Activated CD4-positive, alpha-beta memory T cell treated with anti-CD3 and anti-CD28 coated beads for 36 hours (primary cell): ENCODE results near the gene CMTM1. TPM values are rescaled to one million over a fixed set of nuclear protein-coding genes. Genes with fewer than 3 reads are reported as not detected.

Source experiments
- CTCF ChIA-PET: fragments of 350-600 bp; sonication (Branson Sonifier 250); formaldehyde crosslinking; loops from one replicate; lab custom pipeline; 2021; ENCODE audit warnings: antibody characterized with exemption, inconsistent platforms; lab: Charles Lee
- POLR2A ChIA-PET: fragments of 350-600 bp; sonication (Branson Sonifier 250); formaldehyde crosslinking; loops from one replicate; lab custom pipeline; 2021; ENCODE audit warnings: antibody characterized with exemption; lab: Charles Lee
- DNase-seq: peaks from one replicate; pipeline ENCODE4 v3.0.0-alpha.2; 2020
- H3K27ac Mint-ChIP-seq: one replicate; pipeline ENCODE4 v1.8.0; 2021; ENCODE audit warnings: mixed read lengths
- H3K27me3 Mint-ChIP-seq: one replicate; pipeline ENCODE4 v1.8.0; 2021; ENCODE audit warnings: mixed read lengths
- H3K36me3 Mint-ChIP-seq: one replicate; pipeline ENCODE4 v1.8.0; 2021; ENCODE audit warnings: mixed read lengths
- H3K4me1 Mint-ChIP-seq: one replicate; pipeline ENCODE4 v1.8.0; 2021; ENCODE audit warnings: low read depth, mixed read lengths
- H3K4me3 Mint-ChIP-seq: one replicate; pipeline ENCODE4 v1.8.0; 2021; ENCODE audit warnings: mild to moderate bottlenecking, mixed read lengths
- H3K9me3 Mint-ChIP-seq: one replicate; pipeline ENCODE4 v1.8.0; 2021; ENCODE audit warnings: mixed read lengths
- intact Hi-C: fragments of 100-400 bp; cut with micrococcal nuclease; formaldehyde crosslinking; loops from one replicate; pipeline ENCODE4 v1.15.1; 2023
- total RNA-seq, 2 experiments: library from RNA; stranded (reverse); gene quantifications; one replicate each; pipeline ENCODE4 v1.2.3, GENCODE V29; 2021

The CMTM1 gene
- total RNA-seq, 2 experiments from 2014 or later = 10.1 to 11.5 TPM

DNA sequence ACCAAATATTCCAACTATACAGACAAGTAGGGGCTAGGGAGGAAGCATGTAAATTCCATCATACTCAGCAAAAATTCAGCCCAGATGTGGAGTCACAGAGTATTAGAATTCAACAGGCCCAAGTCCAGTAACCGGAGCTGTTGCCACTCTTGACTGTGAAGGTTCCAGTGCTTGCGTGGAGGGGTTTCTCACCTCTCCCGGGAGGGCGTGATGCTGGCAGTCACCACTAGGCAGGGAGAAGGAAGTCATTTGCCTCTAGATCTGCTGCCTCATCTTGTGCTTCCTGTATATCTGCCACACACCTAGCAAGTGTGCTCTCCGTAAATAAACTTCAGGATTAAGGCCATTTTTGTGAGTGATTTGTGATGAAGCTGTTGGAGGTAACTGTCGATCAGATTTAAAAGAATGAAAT lies 14.9 kb upstream of the CMTM1 start:
- ChIA-PET POLR2A (interaction anchor here (0.6 to 3.3 kb wide), 9 partner anchors 12 to 193 kb away, joined by 3 to 26 read pairs (median 5); partner anchors contain the start of gene CMTM3), CTCF (interaction anchor here (0.8 to 4.3 kb wide), 12 partner anchors 9 to 145 kb away, joined by 3 to 44 read pairs (median 6); no protein-coding TSS in a partner anchor)
- peak; percentile 77 for DNase-seq
- Mint-ChIP-seq H3K4me1 (peaks cover 61% of the 10 kb centered on the region), H3K4me3 (peak overlapping the region; percentile 95), H3K27me3 (peaks cover 2% of the 10 kb centered on the region), H3K27ac (peak overlapping the region; percentile 96), H3K36me3 (peaks cover 31% of the 10 kb centered on the region), H3K9me3 (no peaks in the 10 kb centered on the region)
- intact Hi-C loops = no loop called here

DNA sequence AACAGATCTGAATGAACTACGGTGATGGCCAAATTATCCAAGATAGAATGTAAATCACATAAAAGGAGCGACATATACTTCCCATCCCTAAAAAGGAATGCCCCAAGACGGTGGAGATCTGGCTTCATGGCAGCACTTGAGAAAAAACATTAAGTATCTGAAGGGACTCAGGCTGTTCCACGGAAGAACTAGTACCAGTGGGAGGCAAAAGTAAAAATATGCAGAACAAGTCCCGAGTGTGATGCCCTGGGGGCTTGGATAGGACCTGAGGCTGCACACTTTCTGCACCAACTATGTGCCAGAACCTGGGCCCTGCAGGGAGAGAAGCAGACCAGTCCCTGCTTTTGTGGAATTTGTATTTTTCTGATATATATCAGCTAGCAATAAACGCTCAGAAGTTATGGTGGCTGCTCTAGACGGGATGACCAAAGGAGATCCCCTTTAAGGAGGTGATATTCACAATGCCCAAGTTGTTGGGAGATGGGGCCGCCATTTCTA lies 14.4 kb upstream of the CMTM1 start:
- ChIA-PET CTCF (interaction anchor here (1.0 to 4.3 kb wide), 14 partner anchors 12 to 145 kb away, joined by 3 to 44 read pairs (median 6); no protein-coding TSS in a partner anchor), POLR2A (interaction anchor here (0.9 to 3.3 kb wide), 12 partner anchors 10 to 52 kb away, joined by 3 to 26 read pairs (median 4); partner anchors contain the start of gene CMTM3)
- H3K36me3 Mint-ChIP-seq = peaks cover 31% of the 10 kb centered on the region
- DNase-seq = peak; percentile 26
- intact Hi-C loops = loop anchor here (1.0 kb wide), 2 partner anchors 30 to 52 kb away; partner anchors contain the start of gene CMTM3
- H3K9me3 Mint-ChIP-seq = no peaks in the 10 kb centered on the region
- H3K27ac Mint-ChIP-seq = peak overlapping the region; percentile 96
- peaks cover 2% of the 10 kb centered on the region for H3K27me3 Mint-ChIP-seq
- H3K4me3 Mint-ChIP-seq = peak overlapping the region; percentile 95
- peaks cover 62% of the 10 kb centered on the region for H3K4me1 Mint-ChIP-seq

DNA sequence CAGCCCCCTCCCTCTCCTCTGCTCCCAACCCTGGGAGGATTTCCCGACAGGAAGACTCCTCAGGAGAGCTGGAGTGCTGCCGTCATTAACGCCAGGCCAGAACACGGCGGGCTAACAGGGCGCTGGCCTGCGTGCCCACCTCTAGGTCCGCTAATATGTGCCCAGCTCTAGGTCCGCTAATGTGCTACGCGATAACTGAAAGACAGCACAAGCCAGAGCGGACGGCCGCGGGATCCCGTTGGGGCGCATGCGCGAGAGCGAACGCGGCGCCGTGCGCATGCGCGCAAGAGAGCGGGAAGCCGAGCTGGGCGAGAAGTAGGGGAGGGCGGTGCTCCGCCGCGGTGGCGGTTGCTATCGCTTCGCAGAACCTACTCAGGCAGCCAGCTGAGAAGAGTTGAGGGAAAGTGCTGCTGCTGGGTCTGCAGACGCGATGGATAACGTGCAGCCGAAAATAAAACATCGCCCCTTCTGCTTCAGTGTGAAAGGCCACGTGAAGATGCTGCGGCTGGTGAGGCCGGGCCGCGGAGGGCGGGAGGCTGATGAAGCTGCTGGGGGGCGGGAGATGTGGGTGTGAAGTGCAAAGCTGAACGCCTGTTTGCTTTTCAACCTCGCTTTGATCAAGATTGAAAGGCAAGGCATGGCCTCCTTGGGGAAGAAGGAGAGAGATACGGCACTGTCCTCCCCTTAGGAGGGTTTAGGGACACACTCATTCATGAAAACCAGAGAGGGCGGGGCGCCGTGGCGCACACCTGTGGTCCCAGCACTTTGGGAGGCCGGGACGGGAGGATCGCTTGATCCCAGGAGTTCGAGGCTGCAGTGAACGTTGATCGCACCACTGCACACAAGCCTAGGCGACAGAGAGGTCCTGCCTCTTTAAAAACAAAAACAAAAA lies 13.7 kb upstream of the CMTM1 start, which contains the start of gene CKLF:
Gene CKLF (plus strand): TSS at position 291 of the 892 bp plus-strand sequence. CDS start 140 bp downstream, at position 431.
- H3K27me3 Mint-ChIP-seq = peaks cover 2% of the 10 kb centered on the region
- H3K36me3 Mint-ChIP-seq = peaks cover 33% of the 10 kb centered on the region
- H3K9me3 Mint-ChIP-seq = no peaks in the 10 kb centered on the region
- peak within 1 kb of the TSS; percentile 95 for H3K4me3 Mint-ChIP-seq
- POLR2A ChIA-PET = interaction anchor here (0.7 to 3.3 kb wide), 13 partner anchors 9 to 51 kb away, joined by 3 to 26 read pairs (median 5); partner anchors contain the start of gene CMTM3
- CTCF ChIA-PET = interaction anchor here (0.7 to 4.3 kb wide), 15 partner anchors 11 to 278 kb away, joined by 3 to 44 read pairs (median 6); partner anchors contain the start of gene NAE1
- peak; percentile 95 for DNase-seq
- H3K27ac Mint-ChIP-seq = peak within 1 kb of the TSS; percentile 96
- peaks cover 65% of the 10 kb centered on the region for H3K4me1 Mint-ChIP-seq
- intact Hi-C loops = loop anchor here (1.0 kb wide), 4 partner anchors 12 to 74 kb away; partner anchors contain the start of gene CMTM3

DNA sequence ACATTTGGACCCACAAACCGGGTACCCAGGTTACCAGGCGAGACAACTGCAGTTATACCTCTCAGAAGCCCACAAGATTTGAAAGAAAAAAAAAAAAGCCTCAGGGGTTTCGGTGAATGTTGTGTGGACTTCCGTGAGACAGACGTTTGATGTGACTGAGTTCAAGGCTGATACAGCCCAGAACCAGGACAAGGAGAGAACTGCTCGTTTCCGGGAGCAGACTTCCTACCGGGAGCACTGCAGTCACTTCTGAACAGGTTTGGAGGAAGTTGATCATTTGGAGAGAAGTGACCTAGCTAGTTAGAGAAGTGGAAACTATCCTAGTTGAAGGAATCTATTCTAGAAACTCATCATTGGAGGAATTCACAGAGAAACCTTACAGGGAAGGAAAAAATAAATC lies 13.0 kb upstream of the CMTM1 start:
- intact Hi-C loops = loop anchor here (1.0 kb wide), 2 partner anchors 11 to 75 kb away; no protein-coding TSS in a partner anchor
- peak overlapping the region; percentile 95 for H3K4me3 Mint-ChIP-seq
- no peaks in the 10 kb centered on the region for H3K9me3 Mint-ChIP-seq
- H3K4me1 Mint-ChIP-seq = peaks cover 67% of the 10 kb centered on the region
- POLR2A ChIA-PET = interaction anchor here (0.8 to 3.3 kb wide), 8 partner anchors 9 to 51 kb away, joined by 3 to 26 read pairs (median 7); partner anchors contain the start of gene CMTM3
- DNase-seq = peak; percentile 29
- peaks cover 2% of the 10 kb centered on the region for H3K27me3 Mint-ChIP-seq
- CTCF ChIA-PET = interaction anchor here (0.9 to 4.3 kb wide), 6 partner anchors 10 to 277 kb away, joined by 4 to 44 read pairs (median 10); partner anchors contain the start of gene NAE1
- peak overlapping the region; percentile 96 for H3K27ac Mint-ChIP-seq
- H3K36me3 Mint-ChIP-seq = peaks cover 37% of the 10 kb centered on the region

DNA sequence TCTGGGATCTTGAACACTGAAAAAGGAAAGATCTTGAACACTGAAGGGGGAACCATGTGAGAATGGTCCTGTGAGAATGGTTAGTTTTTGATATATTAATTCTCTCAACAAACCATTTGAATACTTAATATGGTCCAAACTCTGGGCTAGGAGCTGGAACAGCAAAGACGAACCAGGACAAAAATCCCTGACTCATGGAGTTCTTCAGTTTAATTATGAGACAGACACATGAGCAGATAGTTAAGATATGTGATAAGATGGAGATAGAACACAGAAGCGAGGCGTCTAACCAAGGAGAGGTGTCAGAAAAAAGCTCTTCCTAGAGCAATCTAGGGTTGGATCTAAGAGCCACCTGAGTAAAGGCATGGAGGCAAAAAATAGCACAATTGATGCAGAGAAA lies 12.2 kb upstream of the CMTM1 start:
- H3K4me3 Mint-ChIP-seq = peak overlapping the region; percentile 95
- DNase-seq = no peak
- intact Hi-C loops = no loop called here
- peaks cover 2% of the 10 kb centered on the region for H3K27me3 Mint-ChIP-seq
- peaks cover 42% of the 10 kb centered on the region for H3K36me3 Mint-ChIP-seq
- peaks cover 67% of the 10 kb centered on the region for H3K4me1 Mint-ChIP-seq
- H3K27ac Mint-ChIP-seq = peak overlapping the region; percentile 96
- no peaks in the 10 kb centered on the region for H3K9me3 Mint-ChIP-seq
- ChIA-PET CTCF (interaction anchor here (1.0 to 4.3 kb wide), 5 partner anchors 9 to 147 kb away, joined by 3 to 44 read pairs (median 6); no protein-coding TSS in a partner anchor), POLR2A (interaction anchor here (1.0 to 3.3 kb wide), 3 partner anchors 8 to 10 kb away, joined by 3 to 20 read pairs (median 7); no protein-coding TSS in a partner anchor)

DNA sequence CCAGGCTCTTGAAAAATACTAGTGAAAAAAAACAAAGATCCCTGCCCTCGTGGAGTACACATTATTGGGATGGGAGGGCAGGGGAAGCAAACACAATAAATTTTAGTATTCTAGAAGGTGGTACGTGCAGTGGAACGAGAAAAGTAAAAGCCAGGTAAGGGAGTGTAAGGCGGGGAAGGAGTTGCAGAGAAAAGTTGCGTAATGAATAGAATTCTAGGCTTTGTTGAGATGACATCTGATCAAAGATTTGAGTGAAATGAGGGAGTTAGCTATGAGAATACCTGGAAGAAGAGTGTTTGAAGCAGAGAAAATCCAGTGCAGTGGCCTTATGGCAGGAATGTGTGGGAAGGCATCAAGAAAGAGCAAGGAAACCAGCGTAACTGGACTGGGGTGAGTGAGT lies 11.7 kb upstream of the CMTM1 start:
- peak overlapping the region; percentile 95 for H3K4me3 Mint-ChIP-seq
- POLR2A ChIA-PET = interaction anchor here (1.0 to 2.5 kb wide), 2 partner anchors 7 to 9 kb away, joined by 3 to 7 read pairs; no protein-coding TSS in a partner anchor
- H3K4me1 Mint-ChIP-seq = peaks cover 68% of the 10 kb centered on the region
- DNase-seq = no peak
- peaks cover 42% of the 10 kb centered on the region for H3K36me3 Mint-ChIP-seq
- no peaks in the 10 kb centered on the region for H3K9me3 Mint-ChIP-seq
- H3K27me3 Mint-ChIP-seq = peaks cover 2% of the 10 kb centered on the region
- intact Hi-C loops = no loop called here
- CTCF ChIA-PET = interaction anchor here (1.0 to 4.3 kb wide), 4 partner anchors 9 to 147 kb away, joined by 3 to 44 read pairs (median 10); no protein-coding TSS in a partner anchor
- H3K27ac Mint-ChIP-seq = peak overlapping the region; percentile 96

DNA sequence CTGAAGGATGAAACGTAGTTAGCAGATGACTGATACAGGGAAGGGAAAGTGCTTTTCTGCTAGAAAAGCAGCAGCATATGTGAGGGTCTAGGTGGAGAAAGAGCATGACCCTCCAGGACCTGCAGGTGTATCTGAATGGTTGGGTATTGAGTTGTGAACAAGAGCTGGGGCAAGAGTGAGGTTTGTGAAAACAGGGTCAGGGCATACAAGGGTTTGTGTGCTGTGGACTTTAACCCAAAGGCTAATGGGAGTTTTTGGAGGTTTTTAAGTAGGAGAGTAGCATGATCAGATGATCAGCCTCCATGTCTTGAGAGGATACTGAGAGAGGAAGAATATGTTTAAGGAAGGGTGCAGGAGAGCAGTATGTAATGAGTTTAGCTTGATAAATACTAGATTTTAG lies 6.1 kb upstream of the CMTM1 start:
- Mint-ChIP-seq H3K9me3 (no peaks in the 10 kb centered on the region), H3K27me3 (no peaks in the 10 kb centered on the region), H3K36me3 (peaks cover 46% of the 10 kb centered on the region), H3K4me3 (no peak overlapping the region), H3K4me1 (peaks cover 79% of the 10 kb centered on the region), H3K27ac (no peak overlapping the region)
- POLR2A ChIA-PET = no interaction called here
- intact Hi-C loops = loop anchor here (5.0 kb wide), 2 partner anchors 192 to 312 kb away; partner anchors contain the start of gene DYNC1LI2
- CTCF ChIA-PET = interaction anchor here (0.8 to 1.3 kb wide), 2 partner anchors 10 to 308 kb away, joined by 3 to 5 read pairs; partner anchors contain the start of gene TK2
- DNase-seq = no peak

DNA sequence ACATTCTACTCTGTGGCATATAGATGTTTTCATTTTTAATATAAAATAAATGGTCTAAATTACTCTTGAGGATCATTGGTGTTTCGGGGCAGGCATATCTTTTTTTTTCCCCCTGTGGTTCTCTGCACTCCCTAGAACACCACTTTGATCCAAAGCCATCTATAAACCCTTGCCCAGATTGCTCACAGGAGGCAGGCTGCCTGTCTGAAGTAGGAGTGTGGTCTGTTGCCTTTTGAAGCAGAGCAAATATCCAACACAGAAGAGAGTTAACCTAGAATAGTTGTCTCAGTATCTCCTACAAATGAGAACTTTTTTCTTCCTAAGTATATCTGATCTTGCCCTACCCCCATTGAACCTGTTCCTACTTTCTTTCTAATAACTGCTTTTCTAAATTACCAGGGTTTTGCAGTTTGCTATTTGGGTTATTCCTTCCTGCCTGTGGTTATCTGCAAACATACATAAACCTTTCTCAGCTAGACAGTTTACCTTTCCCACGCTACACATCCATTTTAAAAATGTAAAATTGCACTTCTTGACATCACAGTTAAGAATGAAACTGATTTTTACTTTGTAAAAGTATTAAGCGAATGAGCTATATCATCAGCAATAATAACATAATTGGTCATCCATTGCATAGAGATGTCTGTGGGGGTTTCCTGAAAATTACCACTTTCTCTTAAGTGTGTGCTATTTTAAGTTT lies 4.7 kb upstream of the CMTM1 start:
- Mint-ChIP-seq H3K4me1 (peaks cover 69% of the 10 kb centered on the region), H3K36me3 (peaks cover 50% of the 10 kb centered on the region), H3K27me3 (no peaks in the 10 kb centered on the region), H3K4me3 (no peak overlapping the region), H3K9me3 (no peaks in the 10 kb centered on the region), H3K27ac (peak overlapping the region; percentile 20)
- intact Hi-C loops = loop anchor here (5.0 kb wide), 2 partner anchors 191 to 311 kb away; partner anchors contain the start of gene DYNC1LI2
- POLR2A ChIA-PET = interaction anchor here (1.0 to 1.3 kb wide), 2 partner anchors 8 to 42 kb away, joined by 4 to 7 read pairs; partner anchors contain the start of genes CKLF and CMTM3
- CTCF ChIA-PET = interaction anchor here (1.0 to 4.4 kb wide), 13 partner anchors 9 to 307 kb away, joined by 3 to 44 read pairs (median 5); partner anchors contain the start of genes CKLF and CMTM3
- DNase-seq = no peak

DNA sequence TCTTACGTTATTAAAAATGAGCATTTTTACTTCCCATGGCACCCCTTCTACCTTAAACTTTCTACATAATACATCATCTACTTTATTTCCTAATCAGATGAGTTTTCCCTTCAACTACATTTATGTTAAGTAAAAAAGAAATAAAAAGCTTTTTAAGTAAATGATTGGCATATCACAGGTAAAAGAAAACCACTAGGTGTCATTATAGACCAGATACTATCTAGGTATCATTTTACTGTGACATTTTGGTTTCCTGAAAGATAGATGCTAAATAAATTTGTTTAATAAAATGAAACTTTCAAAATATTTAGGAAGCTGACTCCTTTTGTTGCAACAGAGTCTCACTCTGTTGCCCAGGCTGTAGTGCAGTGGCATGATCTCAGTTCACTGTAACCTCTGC lies 3.8 kb upstream of the CMTM1 start:
- peaks cover 71% of the 10 kb centered on the region for H3K4me1 Mint-ChIP-seq
- H3K27me3 Mint-ChIP-seq = no peaks in the 10 kb centered on the region
- intact Hi-C loops = loop anchor here (5.0 kb wide), 2 partner anchors 190 to 310 kb away; partner anchors contain the start of gene DYNC1LI2

DNA sequence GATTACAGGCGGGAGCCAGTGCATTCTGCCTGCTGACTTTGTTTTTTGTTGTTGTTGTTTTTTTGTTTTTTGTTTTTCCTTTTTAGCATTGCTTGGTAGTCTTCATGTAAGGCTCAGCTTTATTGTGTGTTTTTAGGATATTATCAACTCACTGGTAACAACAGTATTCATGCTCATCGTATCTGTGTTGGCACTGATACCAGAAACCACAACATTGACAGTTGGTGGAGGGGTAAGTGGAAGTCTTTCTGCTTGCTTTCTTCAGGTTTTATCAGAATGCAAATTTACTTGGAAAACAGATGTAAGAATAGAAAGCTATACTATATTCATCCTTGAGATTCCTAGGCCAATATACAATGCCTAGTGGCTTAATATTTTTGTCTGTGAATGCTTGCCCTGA lies 3.3 kb upstream of the CMTM1 start:
- Mint-ChIP-seq H3K27me3 (no peaks in the 10 kb centered on the region), H3K36me3 (peaks cover 58% of the 10 kb centered on the region), H3K4me1 (peaks cover 73% of the 10 kb centered on the region), H3K4me3 (no peak overlapping the region), H3K9me3 (peaks cover 2% of the 10 kb centered on the region), H3K27ac (no peak overlapping the region)
- intact Hi-C loops = loop anchor here (1.0 to 5.0 kb wide), 3 partner anchors 26 to 309 kb away; partner anchors contain the start of gene DYNC1LI2
- ChIA-PET POLR2A (interaction anchor here (1.0 to 2.3 kb wide), 8 partner anchors 10 to 155 kb away, joined by 4 to 27 read pairs (median 5); partner anchors contain the start of genes CKLF, CMTM3 and TK2), CTCF (interaction anchor here (0.6 to 4.4 kb wide), 19 partner anchors 10 to 305 kb away, joined by 3 to 44 read pairs (median 4); partner anchors contain the start of genes CKLF and CMTM3)
- DNase-seq = no peak

More for the DNA sequence above, 3.8 kb upstream of the CMTM1 start:
- CTCF ChIA-PET = interaction anchor here (0.6 to 4.4 kb wide), 18 partner anchors 10 to 306 kb away, joined by 3 to 44 read pairs (median 4); partner anchors contain the start of genes CKLF and CMTM3
- H3K4me3 Mint-ChIP-seq = no peak overlapping the region
- DNase-seq = no peak
- H3K9me3 Mint-ChIP-seq = peaks cover 2% of the 10 kb centered on the region
- H3K36me3 Mint-ChIP-seq = peaks cover 57% of the 10 kb centered on the region
- no peak overlapping the region for H3K27ac Mint-ChIP-seq
- POLR2A ChIA-PET = interaction anchor here (1.0 to 2.2 kb wide), 4 partner anchors 9 to 42 kb away, joined by 4 to 27 read pairs (median 14); partner anchors contain the start of genes CKLF and CMTM3
